ENCODE measurements around the gene DYNLRB1.

- TF ChIP-seq CTCF (IDR thresholded peaks at IDR 0.05) (no peak), POLR2A (IDR thresholded peaks at IDR 0.05) (no peak), POLR2AphosphoS5 (IDR thresholded peaks at IDR 0.05) (no peak)
These were observed 9.7 kb upstream of the DYNLRB1 start for GRCh38 chr20:34506480-34506879.
